ENCODE data around the gene GJD4. TPM values are rescaled to one million over a fixed set of nuclear protein-coding genes. Genes with fewer than 3 reads are reported as not detected.

Gene GJD4
- total RNA-seq, 1 donor from 2014 or later: not detected

- peaks cover 7% of the 10 kb centered on the region for H3K36me3 Mint-ChIP-seq (ENCODE audit: low read depth)
- H3K27me3 Mint-ChIP-seq (ENCODE audit: low read depth): no peaks in the 10 kb centered on the region
- H3K4me3 Mint-ChIP-seq (ENCODE audit: unreplicated experiment): no peak overlapping the region
- H3K27ac Mint-ChIP-seq (ENCODE audit: unreplicated experiment): no peak overlapping the region
- DNase-seq (ENCODE audit: low spot score): no peak
- no peak for TF ChIP-seq CTCF (IDR thresholded peaks at IDR 0.05)
- H3K9me3 Mint-ChIP-seq (ENCODE audit: low read depth): peaks cover 7% of the 10 kb centered on the region
- H3K4me1 Mint-ChIP-seq (ENCODE audit: low read depth): peaks cover 6% of the 10 kb centered on the region
These were observed 26.6 kb upstream of the GJD4 start for GRCh38 chr10:35578618-35578956.

- Mint-ChIP-seq H3K4me1 (ENCODE audit: low read depth) (peaks cover 6% of the 10 kb centered on the region), H3K36me3 (ENCODE audit: low read depth) (peaks cover 7% of the 10 kb centered on the region), H3K4me3 (ENCODE audit: unreplicated experiment) (no peak overlapping the region), H3K27ac (ENCODE audit: unreplicated experiment) (no peak overlapping the region), H3K27me3 (ENCODE audit: low read depth) (no peaks in the 10 kb centered on the region), H3K9me3 (ENCODE audit: low read depth) (peaks cover 7% of the 10 kb centered on the region)
- no peak for DNase-seq (ENCODE audit: low spot score)
- no peak for TF ChIP-seq CTCF (IDR thresholded peaks at IDR 0.05)
These were observed 26.0 kb upstream of the GJD4 start for GRCh38 chr10:35579116-35579515.

- no peak for TF ChIP-seq CTCF (IDR thresholded peaks at IDR 0.05)
- H3K27me3 Mint-ChIP-seq (ENCODE audit: low read depth): no peaks in the 10 kb centered on the region
- peaks cover 9% of the 10 kb centered on the region for H3K36me3 Mint-ChIP-seq (ENCODE audit: low read depth)
- no peak overlapping the region for H3K27ac Mint-ChIP-seq (ENCODE audit: unreplicated experiment)
- no peak for DNase-seq (ENCODE audit: low spot score)
- H3K9me3 Mint-ChIP-seq (ENCODE audit: low read depth): peaks cover 7% of the 10 kb centered on the region
- peaks cover 6% of the 10 kb centered on the region for H3K4me1 Mint-ChIP-seq (ENCODE audit: low read depth)
- H3K4me3 Mint-ChIP-seq (ENCODE audit: unreplicated experiment): no peak overlapping the region
These were observed 25.3 kb upstream of the GJD4 start for GRCh38 chr10:35579726-35580422.

GRCh38 chr10:35580423-35580770, 24.7 kb upstream of the GJD4 start:
- no peak overlapping the region for H3K27ac Mint-ChIP-seq (ENCODE audit: unreplicated experiment)
- no peak for DNase-seq (ENCODE audit: low spot score)
- H3K27me3 Mint-ChIP-seq (ENCODE audit: low read depth): no peaks in the 10 kb centered on the region
- H3K36me3 Mint-ChIP-seq (ENCODE audit: low read depth): peaks cover 7% of the 10 kb centered on the region
- H3K9me3 Mint-ChIP-seq (ENCODE audit: low read depth): peaks cover 7% of the 10 kb centered on the region
- no peak for TF ChIP-seq CTCF (IDR thresholded peaks at IDR 0.05)
- H3K4me3 Mint-ChIP-seq (ENCODE audit: unreplicated experiment): no peak overlapping the region
- H3K4me1 Mint-ChIP-seq (ENCODE audit: low read depth): peaks cover 6% of the 10 kb centered on the region

GRCh38 chr10:35581655-35582054, 23.5 kb upstream of the GJD4 start:
- no peak for DNase-seq (ENCODE audit: low spot score)
- Mint-ChIP-seq H3K27me3 (ENCODE audit: low read depth) (no peaks in the 10 kb centered on the region), H3K9me3 (ENCODE audit: low read depth) (peaks cover 7% of the 10 kb centered on the region), H3K4me3 (ENCODE audit: unreplicated experiment) (no peak overlapping the region), H3K36me3 (ENCODE audit: low read depth) (peaks cover 4% of the 10 kb centered on the region), H3K4me1 (ENCODE audit: low read depth) (peaks cover 6% of the 10 kb centered on the region), H3K27ac (ENCODE audit: unreplicated experiment) (no peak overlapping the region)
- TF ChIP-seq CTCF (IDR thresholded peaks at IDR 0.05): no peak

All from chondrocyte (in vitro differentiated cells).